AG09319 (cell line): ENCODE results near the gene PALLD.

Experiments used
- DNase-seq: peaks from one replicate; pipeline ENCODE4 v3.0.0-alpha.2; 2010; ENCODE audit warnings: low read depth; ENCODE audit errors: extremely low read depth
- CTCF ChIP-seq: IDR thresholded peaks from 2 replicates; pipeline ENCODE4 v1.5.1; 2011; ENCODE audit warnings: low read depth, mild to moderate bottlenecking, inconsistent platforms, low read length, moderate library complexity

PALLD gene

GRCh38 chr4:168784786-168785461, 288.1 kb downstream of the PALLD start:
- no peak for TF ChIP-seq CTCF
- no peak for DNase-seq

GRCh38 chr4:168787334-168787733, 290.5 kb downstream of the PALLD start:
- no peak for DNase-seq
- TF ChIP-seq CTCF = no peak

GRCh38 chr4:168787801-168788595, 291.1 kb downstream of the PALLD start:
- DNase-seq = no peak
- no peak for TF ChIP-seq CTCF

- TF ChIP-seq CTCF = no peak
Observed at GRCh38 chr4:168790898-168791297, 294.0 kb downstream of the PALLD start.

GRCh38 chr4:168791376-168791775, 294.5 kb downstream of the PALLD start:
- TF ChIP-seq CTCF = no peak

More at GRCh38 chr4:168790898-168791297, 294.0 kb downstream of the PALLD start:
- DNase-seq = no peak

GRCh38 chr4:168793542-168793941, 296.7 kb downstream of the PALLD start:
- no peak for DNase-seq
- TF ChIP-seq CTCF = no peak

More at GRCh38 chr4:168791376-168791775, 294.5 kb downstream of the PALLD start:
- DNase-seq = no peak

- TF ChIP-seq CTCF = no peak
- DNase-seq = no peak
Observed at GRCh38 chr4:168794092-168794707, 297.3 kb downstream of the PALLD start.
